Osteocyte (in vitro differentiated cells): ENCODE measurements around the gene SPNS3. TPM values are rescaled to one million over a fixed set of nuclear protein-coding genes. Genes with fewer than 3 reads are reported as not detected.

Experiments
- DNase-seq: peaks from one replicate; pipeline ENCODE4 v3.0.0; 2021; ENCODE audit warnings: mixed read lengths; ENCODE audit not compliant: unreplicated experiment; ENCODE audit errors: extremely low spot score
- H3K27ac Mint-ChIP-seq: one replicate; pipeline ENCODE4 v1.8.0; 2021; ENCODE audit warnings: mild to moderate bottlenecking, mixed read lengths; ENCODE audit not compliant: unreplicated experiment
- H3K27me3 Mint-ChIP-seq: one replicate; pipeline ENCODE4 v1.8.0; 2021; ENCODE audit warnings: mixed read lengths; ENCODE audit not compliant: unreplicated experiment
- H3K36me3 Mint-ChIP-seq: one replicate; pipeline ENCODE4 v1.8.0; 2021; ENCODE audit warnings: mixed read lengths; ENCODE audit not compliant: unreplicated experiment
- H3K4me1 Mint-ChIP-seq: one replicate; pipeline ENCODE4 v1.8.0; 2021; ENCODE audit warnings: mixed read lengths; ENCODE audit not compliant: unreplicated experiment
- H3K4me3 Mint-ChIP-seq: one replicate; pipeline ENCODE4 v1.8.0; 2021; ENCODE audit warnings: mild to moderate bottlenecking, moderate library complexity, mixed read lengths; ENCODE audit not compliant: unreplicated experiment
- H3K9me3 Mint-ChIP-seq: one replicate; pipeline ENCODE4 v1.8.0; 2021; ENCODE audit warnings: mixed read lengths; ENCODE audit not compliant: unreplicated experiment
- CTCF ChIP-seq: fragments of 200-600 bp; sonication (generic); IDR thresholded peaks from 2 replicates; pipeline ENCODE4 v1.5.0; 2021; ENCODE audit warnings: antibody characterized with exemption, mild to moderate bottlenecking, moderate library complexity
- total RNA-seq: library from RNA; stranded (reverse); gene quantifications from 2 replicates; pipeline ENCODE4 v1.2.1, GENCODE V29; 2021

SPNS3 gene
- total RNA-seq, 1 donor from 2014 or later = not detected

GRCh38 chr17:4426499-4427208, 7.1 kb upstream of the SPNS3 start:
- no peak for TF ChIP-seq CTCF
- Mint-ChIP-seq H3K9me3 (no peaks in the 10 kb centered on the region), H3K36me3 (no peaks in the 10 kb centered on the region), H3K27ac (no peak overlapping the region), H3K27me3 (peaks cover 14% of the 10 kb centered on the region), H3K4me3 (no peak overlapping the region), H3K4me1 (no peaks in the 10 kb centered on the region)
- no peak for DNase-seq

GRCh38 chr17:4427505-4427904, 6.2 kb upstream of the SPNS3 start:
- Mint-ChIP-seq H3K4me3 (no peak overlapping the region), H3K27ac (no peak overlapping the region), H3K36me3 (no peaks in the 10 kb centered on the region), H3K27me3 (peaks cover 13% of the 10 kb centered on the region), H3K4me1 (no peaks in the 10 kb centered on the region), H3K9me3 (no peaks in the 10 kb centered on the region)
- no peak for DNase-seq
- no peak for TF ChIP-seq CTCF

GRCh38 chr17:4436381-4436780, 2.6 kb downstream of the SPNS3 start:
- peaks cover 17% of the 10 kb centered on the region for H3K27me3 Mint-ChIP-seq
- H3K9me3 Mint-ChIP-seq = no peaks in the 10 kb centered on the region
- TF ChIP-seq CTCF = no peak
- H3K4me1 Mint-ChIP-seq = no peaks in the 10 kb centered on the region
- no peak overlapping the region for H3K4me3 Mint-ChIP-seq
- no peak overlapping the region for H3K27ac Mint-ChIP-seq
- no peaks in the 10 kb centered on the region for H3K36me3 Mint-ChIP-seq
- DNase-seq = no peak

GRCh38 chr17:4436846-4437245, 3.1 kb downstream of the SPNS3 start:
- no peak for DNase-seq
- no peak overlapping the region for H3K4me3 Mint-ChIP-seq
- no peaks in the 10 kb centered on the region for H3K4me1 Mint-ChIP-seq
- H3K9me3 Mint-ChIP-seq = no peaks in the 10 kb centered on the region
- TF ChIP-seq CTCF = no peak
- no peaks in the 10 kb centered on the region for H3K36me3 Mint-ChIP-seq
- H3K27me3 Mint-ChIP-seq = peaks cover 17% of the 10 kb centered on the region
- no peak overlapping the region for H3K27ac Mint-ChIP-seq

- Mint-ChIP-seq H3K4me3 (no peak overlapping the region), H3K27ac (no peak overlapping the region), H3K9me3 (no peaks in the 10 kb centered on the region), H3K36me3 (no peaks in the 10 kb centered on the region), H3K4me1 (no peaks in the 10 kb centered on the region), H3K27me3 (peaks cover 14% of the 10 kb centered on the region)
- TF ChIP-seq CTCF = no peak
- no peak for DNase-seq
These were observed 4.6 kb downstream of the SPNS3 start for GRCh38 chr17:4438162-4438944.
